Fibroblast of mammary gland (primary cell): ENCODE results near the gene FTO.

Experiments used
- DNase-seq: peaks from one replicate; pipeline ENCODE4 v3.0.0-alpha.2; 2010; ENCODE audit warnings: low read depth
- H3K4me3 ChIP-seq: 2 replicates; pipeline ENCODE4 v1.5.1; 2011; ENCODE audit warnings: low read depth, mild to moderate bottlenecking, low read length, moderate library complexity; ENCODE audit not compliant: control insufficient read depth
- CTCF ChIP-seq: conservative IDR thresholded peaks from 2 replicates; pipeline ENCODE4 v1.5.1; 2011; ENCODE audit warnings: low read depth, low read length, inconsistent platforms; ENCODE audit not compliant: control insufficient read depth, insufficient read depth

FTO gene

GRCh38 chr16:53743149-53743566, 39.2 kb downstream of the FTO start:
- H3K4me3 ChIP-seq: no peak overlapping the region
- peak; percentile 51 for DNase-seq
- peak; percentile 71 for TF ChIP-seq CTCF

GRCh38 chr16:53744449-53744848, 40.5 kb downstream of the FTO start:
- no peak overlapping the region for H3K4me3 ChIP-seq
- no peak for DNase-seq

GRCh38 chr16:53745086-53745485, 41.1 kb downstream of the FTO start:
- TF ChIP-seq CTCF: no peak
- DNase-seq: peak; percentile 45
- H3K4me3 ChIP-seq: no peak overlapping the region

More at GRCh38 chr16:53744449-53744848, 40.5 kb downstream of the FTO start:
- TF ChIP-seq CTCF: no peak

- peak; percentile 51 for DNase-seq
- H3K4me3 ChIP-seq: no peak overlapping the region
- peak; percentile 32 for TF ChIP-seq CTCF
These were observed 41.9 kb downstream of the FTO start for GRCh38 chr16:53745753-53746266.

- DNase-seq: no peak
- no peak overlapping the region for H3K4me3 ChIP-seq
- TF ChIP-seq CTCF: no peak
These were observed 48.6 kb downstream of the FTO start for GRCh38 chr16:53752560-53752959.

- no peak for TF ChIP-seq CTCF
- H3K4me3 ChIP-seq: no peak overlapping the region
- DNase-seq: no peak
These were observed 49.5 kb downstream of the FTO start for GRCh38 chr16:53753431-53753830.
